Measurements from ENCODE around the gene ZBTB3. TPM values are rescaled to one million over a fixed set of nuclear protein-coding genes. Genes with fewer than 3 reads are reported as not detected.

ZBTB3 gene
- total and polyA plus RNA-seq, 2 of the 8 experiments (the other 6 are each of a cell fraction or from before 2014, with no cell fraction given), result 30.2 to 76.9 TPM

DNA sequence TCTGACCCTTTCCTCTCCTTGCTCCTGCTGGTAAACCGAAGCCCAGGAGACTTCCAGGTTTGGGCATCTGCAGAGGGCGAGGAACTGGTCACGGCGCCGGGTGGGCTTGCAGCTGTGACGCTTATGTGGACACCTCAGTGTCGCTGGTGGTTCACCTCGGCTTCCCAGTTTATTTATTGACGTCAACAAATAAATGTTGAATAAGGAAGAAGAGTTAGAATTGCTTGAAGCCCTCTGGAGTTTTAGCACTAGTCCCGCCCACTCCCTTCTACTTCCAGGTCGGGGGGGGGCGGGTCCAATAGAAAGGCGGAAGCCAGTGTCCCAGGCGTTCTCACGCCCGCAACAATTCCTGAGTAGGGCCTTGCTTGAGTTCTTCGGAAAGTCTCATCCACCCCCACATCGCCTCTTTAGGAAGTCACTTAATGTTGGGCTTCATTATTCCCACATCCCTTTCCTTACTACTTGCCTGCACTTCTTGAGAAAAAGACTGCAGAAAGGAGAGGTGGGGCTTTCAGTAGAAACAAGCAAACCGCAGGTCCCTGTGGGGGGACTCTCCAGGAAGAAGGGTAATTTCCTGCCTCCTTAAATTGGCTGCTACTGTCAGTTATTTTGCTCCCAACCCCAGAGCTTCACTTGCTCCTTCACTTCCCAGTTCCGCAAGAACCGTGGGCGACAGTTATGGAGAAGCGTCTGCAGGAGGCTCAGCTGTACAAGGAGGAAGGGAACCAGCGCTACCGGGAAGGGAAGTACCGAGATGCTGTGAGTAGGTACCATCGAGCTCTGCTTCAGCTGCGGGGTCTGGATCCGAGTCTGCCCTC, 25.6 kb downstream of the ZBTB3 start, which contains the start of gene TTC9C (continued):
- TF ChIP-seq SIN3A (conservative IDR thresholded peaks at IDR 0.05 in 1 of 2, IDR thresholded peaks at IDR 0.05 in 1 of 2; ENCODE audit: low read depth in 1 of 2, low read length in 2 of 2) (peak; percentile 55 to 57; a peak in 1 of 4 replicates), POLR2AphosphoS5 (IDR thresholded peaks at IDR 0.05; ENCODE audit: low read depth, low read length) (peak; percentile 32), TBP (IDR thresholded peaks at IDR 0.05; ENCODE audit: low read depth, low read length) (peak; percentile 61), RBBP5 (IDR thresholded peaks at IDR 0.05; ENCODE audit: borderline replicate concordance, low read depth, low read length) (peak; percentile 10; the same call in 1 of the 2 replicates)
